ENCODE results near the gene PSMD8.

DNA sequence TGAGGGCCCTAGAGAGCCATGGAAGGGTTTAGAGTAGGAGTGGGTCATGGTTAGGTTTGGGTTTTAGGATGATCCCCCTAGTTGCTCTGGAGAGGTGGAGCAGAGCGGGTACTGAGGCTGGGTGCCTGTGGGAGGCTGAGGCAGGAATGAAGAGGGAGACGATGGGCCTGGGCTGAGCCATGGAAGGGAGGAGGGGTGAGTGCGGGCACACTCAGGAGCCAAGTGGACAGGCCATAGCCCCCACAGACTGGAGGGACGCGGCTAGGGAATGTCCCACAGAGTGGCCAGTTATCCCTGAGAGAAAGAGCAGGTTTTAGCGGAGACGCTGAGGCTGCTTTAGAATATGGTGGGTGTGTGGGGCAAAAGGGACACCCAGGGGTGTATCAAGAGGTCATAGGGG is 44.7 kb upstream of the PSMD8 start:
- TF ChIP-seq SIN3A (IDR thresholded peaks at IDR 0.05; ENCODE audit: low read depth) (no peak), CTCF (IDR thresholded peaks at IDR 0.05 in 2 of 3, conservative IDR thresholded peaks at IDR 0.05 in 1 of 3; ENCODE audit: borderline replicate concordance in 1 of 3, insufficient read depth in 1 of 3, low read depth in 2 of 3, low read length in 2 of 3) (no peak)
